BJ (cell line): ENCODE results near the gene ELFN2. TPM values are rescaled to one million over a fixed set of nuclear protein-coding genes. Genes with fewer than 3 reads are reported as not detected.
A peak's percentile ranks its signal among the peaks of the same experiment; 100 is the strongest.

Source experiments
- CTCF ChIA-PET: fragments of 350-600 bp; formaldehyde crosslinking; extraction: SDS; loops from one replicate; lab custom pipeline; 2021; ENCODE audit warnings: antibody characterized with exemption, inconsistent platforms; lab: Yijun Ruan, JAX
- POLR2A ChIA-PET: fragments of 300-600 bp; sonication (Branson Sonifier 250); formaldehyde crosslinking; extraction: SDS; loops from one replicate; lab custom pipeline; 2021; ENCODE audit warnings: antibody characterized with exemption; lab: Charles Lee
- DNase-seq: peaks from one replicate; pipeline ENCODE4 v3.0.0-alpha.2; 2011; ENCODE audit warnings: low read depth
- H3K27me3 ChIP-seq: 2 replicates; pipeline ENCODE4 v1.6.0; 2011; ENCODE audit warnings: low read length; ENCODE audit not compliant: control insufficient read depth, insufficient read depth
- H3K36me3 ChIP-seq: 2 replicates; pipeline ENCODE4 v1.5.1; 2011; ENCODE audit warnings: low read length; ENCODE audit not compliant: control insufficient read depth, insufficient read depth
- H3K4me3 ChIP-seq: 2 replicates; pipeline ENCODE4 v1.5.1; 2011; ENCODE audit warnings: low read depth, mild to moderate bottlenecking, control low read depth, low read length
- CTCF ChIP-seq: IDR thresholded peaks from 2 replicates; pipeline ENCODE4 v1.5.1; 2011; ENCODE audit warnings: low read depth, mild to moderate bottlenecking, control low read depth, inconsistent platforms, low read length, moderate library complexity; ENCODE audit not compliant: insufficient read depth
- polyA plus RNA-seq: library from polyadenylated mRNA; depleted of rRNA; stranded (reverse); fragments of >200 nt; gene quantifications from 2 replicates; pipeline ENCODE4 v1.2.3, GENCODE V29; 2011

ELFN2 gene
- polyA plus RNA-seq, 1 experiment, result 0.34 TPM

DNA sequence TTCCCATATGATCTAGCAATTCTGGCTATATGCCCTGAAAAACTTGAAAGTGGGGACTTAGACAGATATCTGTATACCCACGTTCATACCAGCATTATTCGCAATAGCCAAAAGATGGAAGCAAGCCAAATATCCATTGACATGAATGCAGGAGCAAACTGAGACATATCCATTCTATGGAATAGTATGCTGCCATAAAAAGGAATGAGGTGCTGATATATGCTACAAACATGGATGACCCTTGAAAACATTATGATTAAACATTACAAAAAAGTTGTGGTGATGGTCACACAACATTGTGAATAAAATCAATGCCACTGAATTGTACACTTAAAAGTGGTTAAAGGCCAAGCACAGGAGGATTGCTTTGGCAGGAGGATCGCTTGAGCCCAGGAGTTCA lies 33.4 kb upstream of the ELFN2 start:
- Histone ChIP-seq H3K27me3 (peaks cover under 1% of the 10 kb centered on the region), H3K36me3 (no peaks in the 10 kb centered on the region), H3K4me3 (no peak overlapping the region)
- POLR2A ChIA-PET, result no interaction called here
- no peak for TF ChIP-seq CTCF
- CTCF ChIA-PET, result no interaction called here
- no peak for DNase-seq

DNA sequence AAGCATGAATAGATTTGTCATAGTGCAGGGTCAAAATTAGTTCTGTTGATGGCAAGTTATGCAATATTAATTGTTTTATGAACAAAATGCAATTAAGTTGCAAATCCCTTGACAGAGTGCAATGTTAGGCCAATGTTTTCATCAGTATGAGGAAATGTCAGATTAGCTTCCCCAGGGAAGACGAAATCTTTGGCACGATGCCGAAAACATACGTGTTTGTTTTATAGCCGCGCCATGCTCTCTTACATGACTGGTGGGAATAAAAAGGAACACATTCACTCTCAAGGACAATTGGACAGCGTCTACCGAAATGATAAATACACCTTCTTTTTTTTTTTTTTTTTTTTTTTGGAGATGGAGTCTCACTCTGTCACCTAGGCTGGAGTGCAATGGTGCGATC lies 31.9 kb upstream of the ELFN2 start:
- Histone ChIP-seq H3K27me3 (no peaks in the 10 kb centered on the region; the same call in none of the 2 replicates), H3K4me3 (no peak overlapping the region), H3K36me3 (no peaks in the 10 kb centered on the region)
- CTCF ChIA-PET, result interaction anchor here (1.4 to 6.5 kb wide), 9 partner anchors 10 to 199 kb away, joined by 3 to 223 read pairs (median 10); partner anchors contain the start of gene MFNG
- no peak for DNase-seq
- TF ChIP-seq CTCF, result no peak
- POLR2A ChIA-PET, result no interaction called here

DNA sequence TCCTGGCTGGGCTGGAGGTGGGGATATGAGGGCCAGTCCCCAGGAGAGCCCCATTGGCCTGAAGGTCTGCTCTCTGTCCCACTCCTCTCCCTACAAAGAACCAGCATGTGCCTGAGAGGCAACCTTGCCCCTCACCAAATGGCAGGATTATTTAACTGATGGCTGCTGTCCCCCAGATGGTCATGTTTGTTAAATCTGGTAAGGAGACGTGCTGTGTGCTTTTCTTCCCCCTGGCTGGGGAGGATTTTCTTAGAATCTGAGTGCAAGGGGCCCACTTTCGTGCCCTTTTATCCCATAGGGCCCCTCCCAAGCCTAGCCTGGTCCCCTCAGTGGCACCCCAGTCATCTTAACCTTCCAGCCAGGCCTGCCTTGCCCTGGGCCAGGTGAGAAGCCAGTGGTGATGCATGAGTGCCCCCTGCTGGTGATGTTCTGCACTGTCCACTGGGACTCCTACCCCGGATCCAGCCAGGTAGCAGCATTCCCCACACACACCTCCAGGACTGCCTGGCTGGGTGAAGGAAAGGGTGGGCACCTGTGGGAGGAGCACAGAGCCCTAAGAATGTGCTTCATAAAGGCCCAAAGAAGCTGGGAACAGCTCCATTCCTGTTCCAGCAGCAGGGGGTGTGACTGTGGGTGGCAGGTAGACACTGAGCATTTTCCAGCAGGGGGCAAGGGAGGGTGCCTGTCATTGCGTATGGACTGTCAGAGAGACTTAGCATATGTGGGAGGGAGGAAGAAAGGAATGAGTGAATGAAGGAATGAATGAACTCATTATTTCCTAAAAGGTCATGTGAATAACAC lies 30.0 kb upstream of the ELFN2 start:
- no peaks in the 10 kb centered on the region for H3K36me3 ChIP-seq
- POLR2A ChIA-PET, result no interaction called here
- TF ChIP-seq CTCF, result peak; percentile 94
- H3K27me3 ChIP-seq, result no peaks in the 10 kb centered on the region; the same call in 1 of the 2 replicates
- DNase-seq, result no peak
- H3K4me3 ChIP-seq, result no peak overlapping the region
- CTCF ChIA-PET, result interaction anchor here (0.7 to 6.5 kb wide), 24 partner anchors 8 to 201 kb away, joined by 3 to 223 read pairs (median 4); partner anchors contain the start of gene MFNG

DNA sequence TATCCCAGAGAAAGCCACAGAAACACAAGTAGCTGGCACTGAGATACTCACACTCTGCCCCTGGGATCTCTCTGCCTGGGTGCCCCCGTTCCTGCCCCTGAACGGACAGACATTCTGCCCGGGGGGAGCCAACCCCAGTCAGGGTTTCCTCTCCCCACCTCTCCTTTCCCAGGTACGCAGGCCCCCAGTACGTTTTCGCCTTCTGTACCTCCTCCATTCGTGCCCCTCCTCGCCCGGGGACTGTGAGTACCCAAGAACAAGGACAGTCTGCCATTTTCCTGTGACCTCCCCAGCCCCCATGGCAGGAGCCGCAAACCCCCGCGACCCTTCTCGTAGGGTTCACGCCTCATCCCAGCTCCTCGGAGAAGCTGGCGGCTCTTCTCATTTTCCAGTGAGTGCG lies 29.1 kb upstream of the ELFN2 start:
- no peak for DNase-seq
- no peak for TF ChIP-seq CTCF
- ChIA-PET POLR2A (no interaction called here), CTCF (interaction anchor here (0.6 to 6.5 kb wide), 15 partner anchors 9 to 228 kb away, joined by 3 to 223 read pairs (median 5); no protein-coding TSS in a partner anchor)
- H3K27me3 ChIP-seq, result no peaks in the 10 kb centered on the region
- H3K4me3 ChIP-seq, result no peak overlapping the region
- H3K36me3 ChIP-seq, result no peaks in the 10 kb centered on the region

- DNase-seq, result no peak
- Histone ChIP-seq H3K27me3 (no peaks in the 10 kb centered on the region), H3K4me3 (no peak overlapping the region), H3K36me3 (no peaks in the 10 kb centered on the region)
- CTCF ChIA-PET, result interaction anchor here (0.7 to 6.5 kb wide), 15 partner anchors 9 to 227 kb away, joined by 3 to 223 read pairs (median 6); no protein-coding TSS in a partner anchor
- no peak for TF ChIP-seq CTCF
- POLR2A ChIA-PET, result no interaction called here
Measured at GRCh38 chr22:37455896-37456295, 28.6 kb upstream of the ELFN2 start.
